ENCODE data around the gene SOCS4. TPM values are rescaled to one million over a fixed set of nuclear protein-coding genes. Genes with fewer than 3 reads are reported as not detected.
"Not testable (repeated sequence)": the region's sequence is repeated elsewhere in the genome, so short reads cannot be mapped to it uniquely, and the experiment has no call there.

Gene SOCS4
- total RNA-seq, 1 donor from 2014 or later = 39.6 TPM

GRCh38 chr14:55031190-55031589, 4.2 kb downstream of the SOCS4 start:
- Mint-ChIP-seq H3K36me3 (ENCODE audit: low read depth) (peaks cover 34% of the 10 kb centered on the region), H3K9me3 (no peaks in the 10 kb centered on the region), H3K27me3 (no peaks in the 10 kb centered on the region), H3K4me1 (peaks cover 26% of the 10 kb centered on the region), H3K4me3 (no peak overlapping the region), H3K27ac (no peak overlapping the region)
- intact Hi-C loops (cut with micrococcal nuclease) = no loop called here
- no peak for DNase-seq

GRCh38 chr14:55037995-55038394, 11.0 kb downstream of the SOCS4 start:
- H3K27me3 Mint-ChIP-seq; H3K9me3 Mint-ChIP-seq; intact Hi-C loops (cut with micrococcal nuclease); DNase-seq; H3K4me3 Mint-ChIP-seq; H3K4me1 Mint-ChIP-seq; H3K27ac Mint-ChIP-seq: not testable (repeated sequence)
- peaks cover 57% of the 10 kb centered on the region for H3K36me3 Mint-ChIP-seq (ENCODE audit: low read depth)

DNA sequence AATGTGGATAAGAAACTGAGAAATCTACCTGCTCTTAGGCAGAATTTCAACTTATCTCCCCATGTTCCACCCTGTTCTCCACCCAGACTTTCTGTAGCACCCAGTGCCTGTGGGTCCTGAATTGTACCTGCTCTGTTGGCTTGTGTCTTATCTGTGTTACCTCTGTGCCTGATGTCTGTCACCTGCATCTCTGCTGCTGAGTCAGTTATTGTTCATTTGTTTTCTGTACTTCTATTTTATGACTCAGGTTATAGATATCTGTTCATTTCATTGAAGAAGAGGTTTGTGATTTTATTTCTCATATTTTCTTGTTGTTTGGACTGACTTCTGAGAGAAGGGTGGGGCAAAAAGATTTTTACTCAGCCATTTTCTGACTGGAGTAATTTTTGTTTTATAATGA, 11.7 kb downstream of the SOCS4 start:
- H3K27me3 Mint-ChIP-seq = no peaks in the 10 kb centered on the region
- DNase-seq = no peak
- peaks cover 60% of the 10 kb centered on the region for H3K36me3 Mint-ChIP-seq (ENCODE audit: low read depth)
- peak overlapping the region; percentile 49 for H3K27ac Mint-ChIP-seq
- peaks cover 6% of the 10 kb centered on the region for H3K4me1 Mint-ChIP-seq
- intact Hi-C loops (cut with micrococcal nuclease) = no loop called here
- H3K4me3 Mint-ChIP-seq = no peak overlapping the region
- H3K9me3 Mint-ChIP-seq = no peaks in the 10 kb centered on the region

GRCh38 chr14:55043528-55043927, 16.5 kb downstream of the SOCS4 start:
- Mint-ChIP-seq H3K9me3 (no peaks in the 10 kb centered on the region), H3K27ac (no peak overlapping the region), H3K4me3 (no peak overlapping the region), H3K27me3 (no peaks in the 10 kb centered on the region), H3K4me1 (peaks cover 8% of the 10 kb centered on the region), H3K36me3 (ENCODE audit: low read depth) (peaks cover 38% of the 10 kb centered on the region)
- no peak for DNase-seq
- intact Hi-C loops (cut with micrococcal nuclease) = no loop called here

DNA sequence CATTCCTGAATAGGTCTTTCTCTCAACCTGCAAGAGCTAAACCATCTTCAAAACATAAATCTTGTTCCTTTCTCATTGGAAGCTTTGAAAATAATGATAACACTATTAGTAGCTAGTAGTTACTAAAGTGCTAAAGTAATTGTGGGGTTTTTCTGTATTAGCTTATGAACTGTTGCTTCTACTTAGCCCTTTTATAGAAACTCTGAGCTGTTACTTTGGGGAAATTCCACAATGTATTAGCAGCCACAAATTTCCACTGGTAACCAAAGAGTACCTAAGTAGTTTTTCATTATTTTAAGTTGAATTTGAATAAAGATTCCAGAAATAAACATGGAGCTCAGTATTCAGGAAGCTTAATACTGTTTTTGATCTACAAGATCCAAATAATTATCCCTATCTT, 18.1 kb downstream of the SOCS4 start:
- Mint-ChIP-seq H3K36me3 (ENCODE audit: low read depth) (peaks cover 28% of the 10 kb centered on the region), H3K4me1 (peaks cover 4% of the 10 kb centered on the region), H3K27ac (no peak overlapping the region), H3K27me3 (no peaks in the 10 kb centered on the region), H3K9me3 (no peaks in the 10 kb centered on the region), H3K4me3 (no peak overlapping the region)
- DNase-seq = no peak
- intact Hi-C loops (cut with micrococcal nuclease) = no loop called here

DNA sequence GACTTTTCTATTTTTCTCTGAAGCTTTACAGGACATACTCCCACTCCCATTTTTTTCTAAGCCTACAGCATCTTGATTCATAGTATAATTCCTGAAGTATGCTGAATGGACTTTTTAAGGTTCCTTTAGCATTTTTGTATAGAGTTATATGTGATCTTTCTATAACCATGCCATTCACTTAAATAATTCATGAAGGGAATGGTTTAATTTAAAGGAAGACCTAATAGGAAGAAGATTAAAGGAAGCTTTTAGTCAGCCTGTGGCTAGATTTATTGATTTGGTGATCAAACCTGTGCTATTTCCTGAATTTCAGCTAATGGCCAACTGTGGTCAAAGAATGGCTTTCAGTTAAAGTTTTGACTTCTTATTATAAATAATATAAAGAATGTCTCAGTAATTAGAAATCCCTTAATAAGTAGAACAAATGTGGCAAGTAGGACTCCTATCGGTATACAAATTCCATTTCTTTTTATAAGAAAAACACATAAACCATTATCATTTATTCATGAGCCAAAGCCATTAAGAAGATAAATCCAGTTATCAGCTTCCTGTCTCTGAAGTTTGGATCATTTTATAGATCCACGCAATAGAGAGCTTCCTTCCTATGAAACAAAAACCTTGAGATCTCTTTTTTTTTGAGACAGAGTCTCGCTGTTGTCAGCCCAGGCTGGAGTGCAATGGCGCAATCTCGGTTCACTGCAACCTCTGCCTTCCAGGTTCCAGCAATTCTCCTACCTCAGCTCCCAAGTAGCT, 20.4 kb downstream of the SOCS4 start:
- Mint-ChIP-seq H3K4me1 (peaks cover 15% of the 10 kb centered on the region), H3K4me3 (no peak overlapping the region), H3K9me3 (no peaks in the 10 kb centered on the region), H3K27ac (no peak overlapping the region), H3K27me3 (no peaks in the 10 kb centered on the region), H3K36me3 (ENCODE audit: low read depth) (peaks cover 28% of the 10 kb centered on the region)
- intact Hi-C loops (cut with micrococcal nuclease) = no loop called here
- no peak for DNase-seq

GRCh38 chr14:55048900-55049436, 21.9 kb downstream of the SOCS4 start:
- no peaks in the 10 kb centered on the region for H3K27me3 Mint-ChIP-seq
- peaks cover 30% of the 10 kb centered on the region for H3K4me1 Mint-ChIP-seq
- H3K36me3 Mint-ChIP-seq (ENCODE audit: low read depth) = peaks cover 29% of the 10 kb centered on the region
- intact Hi-C loops (cut with micrococcal nuclease) = no loop called here
- H3K27ac Mint-ChIP-seq = no peak overlapping the region
- H3K4me3 Mint-ChIP-seq = no peak overlapping the region
- no peaks in the 10 kb centered on the region for H3K9me3 Mint-ChIP-seq
- no peak for DNase-seq

DNA sequence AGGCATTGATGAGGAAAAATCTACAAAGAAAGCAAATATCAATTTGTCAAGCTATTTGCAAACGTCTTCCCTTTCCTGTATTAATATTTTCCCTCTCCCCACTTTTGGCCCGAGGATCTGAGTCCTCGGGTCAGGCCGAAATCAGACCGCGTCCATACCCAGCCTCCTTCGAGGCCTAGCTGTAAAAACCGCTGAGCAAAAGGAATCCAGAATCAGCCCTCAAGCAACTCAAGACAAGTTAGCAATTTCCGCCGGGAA, 24.1 kb downstream of the SOCS4 start:
- H3K4me3 Mint-ChIP-seq = peak overlapping the region; percentile 93
- intact Hi-C loops (cut with micrococcal nuclease) = loop anchor here (1.0 to 5.0 kb wide), 3 partner anchors 24 to 149 kb away; partner anchors contain the start of genes GCH1, SOCS4 and WDHD1
- peak overlapping the region; percentile 96 for H3K27ac Mint-ChIP-seq
- no peaks in the 10 kb centered on the region for H3K9me3 Mint-ChIP-seq
- DNase-seq = no peak
- H3K36me3 Mint-ChIP-seq (ENCODE audit: low read depth) = peaks cover 27% of the 10 kb centered on the region
- H3K27me3 Mint-ChIP-seq = no peaks in the 10 kb centered on the region
- H3K4me1 Mint-ChIP-seq = peaks cover 36% of the 10 kb centered on the region

DNA sequence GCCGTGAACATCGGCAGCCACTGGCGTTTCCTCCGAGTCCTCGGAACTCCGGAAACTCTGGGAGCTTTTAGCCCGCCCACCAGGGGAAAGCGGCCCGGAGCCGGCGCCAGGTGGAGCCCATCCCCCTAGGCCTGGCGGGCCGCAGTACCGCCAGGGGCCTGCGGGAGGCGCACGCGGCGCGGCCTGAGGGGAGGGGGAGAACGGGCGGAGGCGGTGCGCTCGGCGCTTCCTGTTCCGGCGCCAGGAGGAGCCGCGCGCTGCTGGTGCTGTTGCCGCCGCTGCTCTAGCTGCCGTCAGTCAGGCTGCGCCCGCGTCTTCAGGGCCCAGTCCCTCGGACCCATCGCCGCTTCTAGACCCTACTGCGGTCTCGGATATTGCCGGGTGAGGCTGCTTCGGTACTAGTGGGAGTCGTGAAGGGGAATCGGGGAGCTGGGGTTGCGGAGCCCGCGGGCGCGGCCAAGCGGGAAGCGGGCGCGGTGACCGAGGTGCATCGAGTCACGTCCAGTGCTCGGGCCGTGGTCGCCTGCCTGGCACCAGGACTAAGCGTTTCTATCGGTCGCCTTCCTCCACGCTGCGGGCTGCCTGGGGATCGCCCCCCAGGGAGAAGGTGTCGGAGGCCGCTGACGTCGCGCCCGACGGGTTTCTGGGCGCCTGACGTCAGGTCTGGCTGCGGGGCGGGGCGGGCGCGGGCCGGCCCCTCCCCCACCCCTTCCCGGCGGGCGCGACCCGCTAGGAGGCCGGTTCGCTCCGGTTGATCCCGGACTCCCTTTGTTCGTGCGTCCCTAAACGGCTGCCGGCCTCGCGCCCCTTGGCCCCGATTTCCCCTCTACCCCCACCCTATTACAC, 24.6 kb downstream of the SOCS4 start, which contains the start of gene MAPK1IP1L:
MAPK1IP1L (plus strand) TSS at position 225 of the 846 bp plus-strand sequence. CDS start 10,037 bp downstream, outside the sequence.
- Mint-ChIP-seq H3K27ac (peak within 1 kb of the TSS; percentile 96), H3K4me3 (peak within 1 kb of the TSS; percentile 93), H3K36me3 (ENCODE audit: low read depth) (peaks cover 25% of the 10 kb centered on the region), H3K9me3 (no peaks in the 10 kb centered on the region), H3K27me3 (no peaks in the 10 kb centered on the region), H3K4me1 (peaks cover 36% of the 10 kb centered on the region)
- DNase-seq = peak; percentile 98
- intact Hi-C loops (cut with micrococcal nuclease) = loop anchor here (1.0 to 5.0 kb wide), 3 partner anchors 24 to 149 kb away; partner anchors contain the start of genes GCH1, SOCS4 and WDHD1

GRCh38 chr14:55052269-55052930, 25.4 kb downstream of the SOCS4 start:
- Mint-ChIP-seq H3K4me3 (peak overlapping the region; percentile 93), H3K9me3 (no peaks in the 10 kb centered on the region), H3K36me3 (ENCODE audit: low read depth) (peaks cover 26% of the 10 kb centered on the region), H3K4me1 (peaks cover 36% of the 10 kb centered on the region), H3K27ac (peak overlapping the region; percentile 96), H3K27me3 (no peaks in the 10 kb centered on the region)
- intact Hi-C loops (cut with micrococcal nuclease) = loop anchor here (5.0 kb wide), 1 partner anchor 150 kb away; the partner anchor contains the start of gene GCH1
- peak; percentile 54 for DNase-seq

DNA sequence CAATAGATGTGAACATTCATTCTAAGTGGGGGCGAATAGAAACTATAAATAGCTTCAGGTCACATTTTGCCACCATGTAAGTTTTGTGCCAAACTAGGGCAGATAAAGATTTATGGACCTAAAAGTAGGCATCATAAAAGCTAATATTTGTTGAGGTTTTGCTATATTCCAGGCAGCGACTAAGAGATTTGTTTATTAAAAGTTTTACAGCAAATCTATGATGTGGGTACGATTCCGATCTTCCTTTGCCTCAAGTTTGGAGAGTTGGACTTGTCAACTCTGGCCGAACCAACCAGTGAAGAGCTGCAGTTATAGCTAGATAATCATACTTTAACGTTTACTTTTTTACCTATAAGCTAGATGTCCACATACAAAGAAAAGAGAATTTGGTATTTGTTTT, 26.0 kb downstream of the SOCS4 start:
- H3K9me3 Mint-ChIP-seq = no peaks in the 10 kb centered on the region
- H3K27me3 Mint-ChIP-seq = no peaks in the 10 kb centered on the region
- DNase-seq = peak; percentile 42
- intact Hi-C loops (cut with micrococcal nuclease) = loop anchor here (5.0 kb wide), 1 partner anchor 151 kb away; the partner anchor contains the start of gene GCH1
- peaks cover 29% of the 10 kb centered on the region for H3K36me3 Mint-ChIP-seq (ENCODE audit: low read depth)
- H3K4me3 Mint-ChIP-seq = peak overlapping the region; percentile 93
- peak overlapping the region; percentile 96 for H3K27ac Mint-ChIP-seq
- peaks cover 36% of the 10 kb centered on the region for H3K4me1 Mint-ChIP-seq

DNA sequence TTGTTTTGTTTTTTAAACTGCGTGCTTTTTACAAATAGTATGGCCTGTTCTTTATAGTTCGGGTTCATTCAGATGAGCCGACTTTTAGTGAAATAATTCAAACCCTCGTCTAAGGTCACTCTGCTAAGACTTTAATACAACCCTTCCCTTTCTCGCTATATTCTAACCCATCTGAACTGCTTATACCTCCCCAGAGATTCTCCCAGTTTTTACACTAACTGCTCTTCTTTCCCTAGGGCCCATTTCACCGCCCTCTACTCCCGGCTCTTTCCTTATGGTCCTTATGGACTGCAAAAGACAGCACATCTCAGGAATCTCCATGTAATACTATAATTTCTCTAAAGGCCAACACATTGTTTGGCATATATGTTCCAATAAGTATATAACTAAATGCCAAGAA, 26.5 kb downstream of the SOCS4 start:
- H3K27ac Mint-ChIP-seq = peak overlapping the region; percentile 14

DNA sequence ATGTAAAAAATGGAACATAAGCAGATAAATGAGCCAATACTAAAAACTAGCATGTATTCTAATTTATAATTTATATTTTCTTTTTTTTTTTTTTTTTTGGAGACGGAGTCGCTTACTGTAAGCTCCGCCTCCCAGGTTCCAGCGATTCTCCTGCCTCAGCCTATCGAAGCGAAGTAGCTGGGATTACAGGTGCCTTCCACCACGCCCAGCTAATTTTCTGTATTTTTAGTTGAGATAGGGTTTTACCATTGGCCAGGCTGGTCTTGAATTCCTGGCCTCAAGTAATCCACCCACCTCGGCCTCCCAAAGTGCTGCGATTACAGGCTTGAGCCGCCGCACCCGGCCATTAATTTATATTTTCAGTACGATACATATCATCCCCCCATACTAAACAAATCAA, 27.1 kb downstream of the SOCS4 start:
- H3K27ac Mint-ChIP-seq = no peak overlapping the region
- peak overlapping the region; percentile 93 for H3K4me3 Mint-ChIP-seq
- peaks cover 33% of the 10 kb centered on the region for H3K36me3 Mint-ChIP-seq (ENCODE audit: low read depth)

More for the DNA sequence above, 26.5 kb downstream of the SOCS4 start:
- intact Hi-C loops (cut with micrococcal nuclease) = loop anchor here (5.0 kb wide), 1 partner anchor 151 kb away; the partner anchor contains the start of gene GCH1
- peak; percentile 53 for DNase-seq
- Mint-ChIP-seq H3K9me3 (no peaks in the 10 kb centered on the region), H3K4me1 (peaks cover 38% of the 10 kb centered on the region), H3K27me3 (no peaks in the 10 kb centered on the region), H3K4me3 (peak overlapping the region; percentile 93), H3K36me3 (ENCODE audit: low read depth) (peaks cover 33% of the 10 kb centered on the region)

More for the DNA sequence above, 27.1 kb downstream of the SOCS4 start:
- DNase-seq = peak; percentile 40
- no peaks in the 10 kb centered on the region for H3K27me3 Mint-ChIP-seq
- H3K4me1 Mint-ChIP-seq = peaks cover 38% of the 10 kb centered on the region
- intact Hi-C loops (cut with micrococcal nuclease) = loop anchor here (5.0 kb wide), 1 partner anchor 152 kb away; the partner anchor contains the start of gene GCH1
- H3K9me3 Mint-ChIP-seq = no peaks in the 10 kb centered on the region
